Measurements from ENCODE around the gene ZNF275.

- TF ChIP-seq POLR2A (IDR thresholded peaks at IDR 0.05; ENCODE audit: low read depth, low read length) (no peak), CTCF (conservative IDR thresholded peaks at IDR 0.05; ENCODE audit: low read depth, low read length) (no peak)
Observed at GRCh38 chrX:153342762-153343558, 9.0 kb downstream of the ZNF275 start.
